ENCODE results near the gene MAGI1. TPM values are rescaled to one million over a fixed set of nuclear protein-coding genes. Genes with fewer than 3 reads are reported as not detected.

Gene MAGI1
- total RNA-seq, 1 experiment from 2014 or later = 38.6 TPM

- Histone ChIP-seq H3K4me3 (replicated peaks in 1 of 2; ENCODE audit: low read depth in 1 of 2, low read length in 2 of 2) (no peak overlapping the region), H3K27ac (ENCODE audit: low read depth, low read length) (no peak overlapping the region), H3K4me1 (ENCODE audit: control insufficient read depth in 1 of 2, insufficient read depth in 2 of 2, low read length in 2 of 2) (no peaks in the 10 kb centered on the region), H2AFZ (ENCODE audit: low read depth, low read length, poor library complexity, severe bottlenecking) (no peak overlapping the region), H3K9ac (ENCODE audit: low read length) (no peak overlapping the region), H3K4me2 (ENCODE audit: low read length) (no peak overlapping the region), H4K20me1 (ENCODE audit: insufficient read depth) (no peaks in the 10 kb centered on the region), H3K9me3 (ENCODE audit: control insufficient read depth in 1 of 2, insufficient read depth in 1 of 2, low read depth in 1 of 2, low read length in 2 of 2) (no peaks in the 10 kb centered on the region), H3K36me3 (ENCODE audit: control insufficient read depth in 1 of 2, insufficient read depth in 2 of 2, low read length in 2 of 2) (no peaks in the 10 kb centered on the region), H3K27me3 (ENCODE audit: insufficient read depth, low read length) (no peaks in the 10 kb centered on the region), H3K9me2 (ENCODE audit: insufficient read depth) (no peaks in the 10 kb centered on the region), H3K79me2 (ENCODE audit: insufficient read depth, low read length) (no peaks in the 10 kb centered on the region)
- ChIA-PET POLR2A (no interaction called here), RAD21 (ENCODE audit: low non-redundant PET in 1 of 2, low total read pairs in 2 of 2, uncharacterized antibody in 2 of 2, unreplicated experiment in 2 of 2) (no interaction called here), CTCF (no interaction called here)
- no peak for TF ChIP-seq EZH2phosphoT487 (IDR thresholded peaks at IDR 0.05; ENCODE audit: borderline replicate concordance)
- no peak for TF ChIP-seq POLR2A (IDR thresholded peaks at IDR 0.05; ENCODE audit: borderline replicate concordance, extremely low read depth, insufficient read depth, insufficient read length)
- TF ChIP-seq FOSL1 (IDR thresholded peaks at IDR 0.05; ENCODE audit: low read depth) = no peak
- no peak for TF ChIP-seq RAD21 (IDR thresholded peaks at IDR 0.05; ENCODE audit: low read depth)
- no peak for TF ChIP-seq ZBTB33 (IDR thresholded peaks at IDR 0.05; ENCODE audit: extremely low read depth, insufficient replicate concordance, low read length)
- TF ChIP-seq SRF (IDR thresholded peaks at IDR 0.05; ENCODE audit: low read depth) = no peak
- no peak for TF ChIP-seq CBX3 (IDR thresholded peaks at IDR 0.05; ENCODE audit: low read depth)
- TF ChIP-seq TCF7L2 (IDR thresholded peaks at IDR 0.05; ENCODE audit: borderline replicate concordance, extremely low read depth, insufficient read depth, insufficient read length) = no peak
- DNase-seq (ENCODE audit: low read depth, low spot score) = no peak
- no peak for ATAC-seq
- intact Hi-C loops (cut with micrococcal nuclease) = no loop called here
- no TSS peak for BruUV-seq (replicated peaks)
Observed at GRCh38 chr3:65408531-65409175, 630.1 kb downstream of the MAGI1 start.

GRCh38 chr3:65406470-65406869, 632.2 kb downstream of the MAGI1 start:
- Histone ChIP-seq H3K4me3 (replicated peaks in 1 of 2; ENCODE audit: low read depth in 1 of 2, low read length in 2 of 2) (no peak overlapping the region), H2AFZ (ENCODE audit: low read depth, low read length, poor library complexity, severe bottlenecking) (no peak overlapping the region), H3K79me2 (ENCODE audit: insufficient read depth, low read length) (no peaks in the 10 kb centered on the region), H3K36me3 (ENCODE audit: control insufficient read depth in 1 of 2, insufficient read depth in 2 of 2, low read length in 2 of 2) (no peaks in the 10 kb centered on the region), H3K27me3 (ENCODE audit: insufficient read depth, low read length) (no peaks in the 10 kb centered on the region), H3K27ac (ENCODE audit: low read depth, low read length) (no peak overlapping the region), H3K4me1 (ENCODE audit: control insufficient read depth in 1 of 2, insufficient read depth in 2 of 2, low read length in 2 of 2) (no peaks in the 10 kb centered on the region), H4K20me1 (ENCODE audit: insufficient read depth) (no peaks in the 10 kb centered on the region), H3K9me2 (ENCODE audit: insufficient read depth) (no peaks in the 10 kb centered on the region), H3K4me2 (ENCODE audit: low read length) (no peak overlapping the region), H3K9me3 (ENCODE audit: control insufficient read depth in 1 of 2, insufficient read depth in 1 of 2, low read depth in 1 of 2, low read length in 2 of 2) (no peaks in the 10 kb centered on the region), H3K9ac (ENCODE audit: low read length) (no peak overlapping the region)
- intact Hi-C loops (cut with micrococcal nuclease) = no loop called here
- no peak for DNase-seq (ENCODE audit: low read depth, low spot score)
- ChIA-PET POLR2A (no interaction called here), RAD21 (ENCODE audit: low non-redundant PET in 1 of 2, low total read pairs in 2 of 2, uncharacterized antibody in 2 of 2, unreplicated experiment in 2 of 2) (no interaction called here), CTCF (no interaction called here)
- no TSS peak for BruUV-seq (replicated peaks)
- no peak for ATAC-seq
- TF ChIP-seq CTCF (IDR thresholded peaks at IDR 0.05 in 2 of 3, conservative IDR thresholded peaks at IDR 0.05 in 1 of 3; ENCODE audit: borderline replicate concordance in 1 of 3, insufficient read depth in 1 of 3, low read depth in 2 of 3, low read length in 2 of 3) (no peak), POLR2A (IDR thresholded peaks at IDR 0.05; ENCODE audit: borderline replicate concordance, extremely low read depth, insufficient read depth, insufficient read length) (no peak), POLR2AphosphoS5 (IDR thresholded peaks at IDR 0.05; ENCODE audit: low read depth, low read length) (no peak), ATF3 (IDR thresholded peaks at IDR 0.05) (no peak), REST (IDR thresholded peaks at IDR 0.05; ENCODE audit: low read depth) (no peak)
